SK-N-SH (cell line): Measurements from ENCODE around the gene DNAH14. TPM values are rescaled to one million over a fixed set of nuclear protein-coding genes. Genes with fewer than 3 reads are reported as not detected.

Experiments
- CTCF ChIA-PET: fragments of 300-600, 350-600 bp; formaldehyde crosslinking; extraction: SDS; loops from one replicate; lab custom pipeline; 2021; lab: Yijun Ruan, JAX
- POLR2A ChIA-PET: fragments of 350-600 bp; sonication (Branson Sonifier 250); formaldehyde crosslinking; extraction: SDS; loops from one replicate; lab custom pipeline; 2020; ENCODE audit warnings: antibody characterized with exemption, inconsistent platforms; lab: Yijun Ruan, JAX
- DNase-seq: peaks from one replicate; pipeline ENCODE4 v3.0.0; 2012
- H2AFZ ChIP-seq: fragments of 200-600 bp; sonication (generic); 2 replicates; pipeline ENCODE4 v1.8.1; 2016; ENCODE audit warnings: antibody characterized with exemption, mild to moderate bottlenecking, low read depth
- H3F3A ChIP-seq: fragments of 200-600 bp; sonication (generic); replicated peaks from 2 replicates; pipeline ENCODE3; 2016; ENCODE audit warnings: antibody characterized with exemption, mild to moderate bottlenecking; ENCODE audit not compliant: insufficient read depth
- H3K27ac ChIP-seq, 2 experiments: fragments of 200-500 bp in 1 of 2; fragments of 200-600 bp in 1 of 2; sonication (Bioruptor generic) in 1 of 2; sonication (generic), shearing (Covaris generic) in 1 of 2; 2 replicates each; pipeline versions ENCODE4 v1.5.1 to v1.6.1; 2014 to 2016; ENCODE audit warnings: low read depth in 2 of 2, inconsistent platforms in 1 of 2, low read length in 1 of 2, mild to moderate bottlenecking in 1 of 2, mixed read lengths in 1 of 2
- H3K27me3 ChIP-seq: fragments of 200-600 bp; sonication (generic), shearing (Covaris generic); 2 replicates; pipeline ENCODE4 v1.6.1; 2016; ENCODE audit warnings: mixed run types; ENCODE audit not compliant: insufficient read depth
- H3K36me3 ChIP-seq, 2 experiments: fragments of 200-500 bp in 1 of 2; fragments of 200-600 bp in 1 of 2; sonication (Bioruptor generic) in 1 of 2; sonication (generic) in 1 of 2; replicated peaks in 1 of 2; 2 replicates each; pipeline versions ENCODE3 to v1.5.1; 2014 to 2016; ENCODE audit warnings: low read length in 1 of 2, mild to moderate bottlenecking in 1 of 2; ENCODE audit not compliant: insufficient read depth in 2 of 2, control insufficient read depth in 1 of 2
- H3K4me1 ChIP-seq, 2 experiments: fragments of 200-500 bp in 1 of 2; fragments of 200-600 bp in 1 of 2; sonication (Bioruptor generic) in 1 of 2; sonication (generic), shearing (Covaris generic) in 1 of 2; 2 replicates each; pipeline versions ENCODE4 v1.5.1 to v1.6.1; 2014 to 2016; ENCODE audit warnings: low read depth in 1 of 2, low read length in 1 of 2, mixed run types in 1 of 2; ENCODE audit not compliant: insufficient read depth in 2 of 2, control insufficient read depth in 1 of 2
- H3K4me2 ChIP-seq: fragments of 200-600 bp; sonication (generic), shearing (Covaris generic); 2 replicates; pipeline ENCODE4 v1.6.1; 2017; ENCODE audit warnings: mixed run types
- H3K4me3 ChIP-seq, 2 experiments: fragments of 200-500 bp in 1 of 2; fragments of 200-600 bp in 1 of 2; sonication (Bioruptor generic) in 1 of 2; sonication (generic), shearing (Covaris generic) in 1 of 2; 2 replicates each; pipeline versions ENCODE4 v1.5.1 to v1.8.1; 2014 to 2016; ENCODE audit warnings: low read depth in 2 of 2, inconsistent platforms in 1 of 2, low read length in 1 of 2, mild to moderate bottlenecking in 1 of 2, mixed read lengths in 1 of 2, moderate library complexity in 1 of 2
- H3K79me2 ChIP-seq: fragments of 200-600 bp; sonication (generic); 2 replicates; pipeline ENCODE4 v1.8.1; 2017; ENCODE audit warnings: mild to moderate bottlenecking; ENCODE audit not compliant: insufficient read depth
- H3K9ac ChIP-seq: fragments of 200-600 bp; sonication (generic); 2 replicates; pipeline ENCODE4 v1.6.1; 2017; ENCODE audit warnings: mixed run types
- H3K9me2 ChIP-seq: fragments of 200-600 bp; sonication (generic); 2 replicates; pipeline ENCODE4 v1.6.1; 2017; ENCODE audit warnings: mixed run types
- H3K9me3 ChIP-seq: fragments of 200-600 bp; sonication (generic); 2 replicates; pipeline ENCODE4 v1.6.1; 2017; ENCODE audit warnings: mixed run types, mild to moderate bottlenecking, moderate library complexity
- H4K20me1 ChIP-seq: fragments of 200-600 bp; sonication (generic); 2 replicates; pipeline ENCODE4 v1.6.1; 2017; ENCODE audit warnings: mild to moderate bottlenecking, mixed run types; ENCODE audit not compliant: insufficient read depth
- CTCF ChIP-seq: fragments of 200-600 bp; sonication (generic); IDR thresholded peaks from 2 replicates; pipeline ENCODE4 v1.6.1; 2017; ENCODE audit warnings: antibody characterized with exemption, mild to moderate bottlenecking, moderate library complexity
- ELF1 ChIP-seq: IDR thresholded peaks from 2 replicates; pipeline ENCODE4 v1.4.0; 2012
- EP300 ChIP-seq, 2 experiments: IDR thresholded peaks; 2 replicates each; pipeline versions ENCODE4 v1.4.0 to v1.6.1; 2012; ENCODE audit warnings: borderline replicate concordance in 1 of 2, low read depth in 1 of 2, low read length in 1 of 2
- EZH2phosphoT487 ChIP-seq: fragments of 200-600 bp; sonication (generic); IDR thresholded peaks from 2 replicates; pipeline ENCODE4 v1.6.1; 2017; ENCODE audit warnings: low read depth, mixed run types, mild to moderate bottlenecking, antibody characterized with exemption, moderate library complexity, borderline replicate concordance
- FOXM1 ChIP-seq: IDR thresholded peaks from 2 replicates; pipeline ENCODE4 v1.4.0; 2012; ENCODE audit warnings: low read depth, mild to moderate bottlenecking
- GABPA ChIP-seq: IDR thresholded peaks from 2 replicates; pipeline ENCODE4 v1.4.0; 2012; ENCODE audit warnings: low read depth, mild to moderate bottlenecking
- JUND ChIP-seq: IDR thresholded peaks from 2 replicates; pipeline ENCODE4 v1.4.0; 2012
- MXI1 ChIP-seq: IDR thresholded peaks from 2 replicates; pipeline ENCODE4 v1.6.1; 2012; ENCODE audit warnings: mild to moderate bottlenecking, low read depth, low read length, improper control_type of control experiment
- NFIC ChIP-seq: IDR thresholded peaks from 2 replicates; pipeline ENCODE4 v1.4.0; 2012; ENCODE audit warnings: borderline replicate concordance
- POLR2AphosphoS5 ChIP-seq: IDR thresholded peaks from 2 replicates; pipeline ENCODE4 v1.6.1; 2012; ENCODE audit warnings: low read depth, low read length
- TCF12 ChIP-seq: IDR thresholded peaks from 2 replicates; pipeline ENCODE4 v1.4.0; 2012
- USF1 ChIP-seq: IDR thresholded peaks from 2 replicates; pipeline ENCODE4 v1.4.0; 2012; ENCODE audit warnings: low read depth, borderline replicate concordance
- USF2 ChIP-seq: fragments of 150-350 bp; IDR thresholded peaks from 2 replicates; pipeline ENCODE4 v1.6.1; 2017; ENCODE audit warnings: antibody characterized with exemption, low read length, low read depth, borderline replicate concordance
- YY1 ChIP-seq: IDR thresholded peaks from 2 replicates; pipeline ENCODE4 v1.4.0; 2012; ENCODE audit warnings: low read depth, mild to moderate bottlenecking
- WGBS: methylation state at CpG from one replicate; pipeline ENCODE4 v1.1.6; 2017; ENCODE audit warnings: low lambda C conversion rate; 5-methylcytosine and 5-hydroxymethylcytosine counted together
- polyA plus RNA-seq, 3 experiments: library from polyadenylated mRNA; depleted of rRNA; stranded (reverse); fragments of >200 nt; gene quantifications; 2 replicates each; pipeline ENCODE4 v1.2.3, GENCODE V29; 2012
- TF ChIP-seq, protein P1 (sequence below): IDR thresholded peaks from 2 replicates; pipeline ENCODE4; 2012

DNAH14 gene
- polyA plus RNA-seq, 1 of the 3 experiments (the other 2 are of a cell fraction): 8.0 TPM

GRCh38 chr1:225440380-225441221 lies 511.1 kb downstream of the DNAH14 start:
- CTCF ChIA-PET: interaction anchor here (0.9 to 1.3 kb wide), 4 partner anchors 22 to 624 kb away, joined by 3 to 5 read pairs (median 4); no protein-coding TSS in a partner anchor
- Histone ChIP-seq H3K27me3 (no peaks in the 10 kb centered on the region), H4K20me1 (no peaks in the 10 kb centered on the region), H3K27ac (no peak overlapping the region), H3F3A (no peaks in the 10 kb centered on the region), H3K79me2 (no peaks in the 10 kb centered on the region), H3K9ac (no peak overlapping the region), H3K9me3 (no peaks in the 10 kb centered on the region), H3K36me3 (no peaks in the 10 kb centered on the region), H2AFZ (no peak overlapping the region), H3K4me2 (no peak overlapping the region), H3K4me3 (no peak overlapping the region), H3K4me1 (peaks cover 3 to 5% of the 10 kb centered on the region in 2 experiments; a peak in 2 of 4 replicates), H3K9me2 (no peaks in the 10 kb centered on the region)
- POLR2A ChIA-PET: no interaction called here
- 89% methylated on average over 4 of the region's 4 CpGs for WGBS
- no peak for DNase-seq
- no peak for TF ChIP-seq EZH2phosphoT487
- no peak for TF ChIP-seq JUND
- no peak for TF ChIP-seq USF2
- TF ChIP-seq EP300 (IDR thresholded peaks at IDR 0.05; ENCODE audit: borderline replicate concordance in 1 of 2, low read depth in 1 of 2, low read length in 1 of 2): no peak
- TF ChIP-seq TCF12: no peak
- TF ChIP-seq MXI1: no peak
- no peak for TF ChIP-seq USF1
- no peak for TF ChIP-seq ELF1
- no peak for TF ChIP-seq NFIC
- no peak for TF ChIP-seq POLR2AphosphoS5

- TF ChIP-seq MXI1 (no peak), CTCF (peak; percentile 33; the same call in 1 of the 2 replicates), JUND (no peak), YY1 (no peak), GABPA (no peak), FOXM1 (no peak)
- TF ChIP-seq, protein P1, sequence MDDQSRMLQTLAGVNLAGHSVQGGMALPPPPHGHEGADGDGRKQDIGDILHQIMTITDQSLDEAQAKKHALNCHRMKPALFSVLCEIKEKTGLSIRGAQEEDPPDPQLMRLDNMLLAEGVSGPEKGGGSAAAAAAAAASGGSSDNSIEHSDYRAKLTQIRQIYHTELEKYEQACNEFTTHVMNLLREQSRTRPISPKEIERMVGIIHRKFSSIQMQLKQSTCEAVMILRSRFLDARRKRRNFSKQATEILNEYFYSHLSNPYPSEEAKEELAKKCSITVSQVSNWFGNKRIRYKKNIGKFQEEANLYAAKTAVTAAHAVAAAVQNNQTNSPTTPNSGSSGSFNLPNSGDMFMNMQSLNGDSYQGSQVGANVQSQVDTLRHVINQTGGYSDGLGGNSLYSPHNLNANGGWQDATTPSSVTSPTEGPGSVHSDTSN: no peak
- ChIA-PET POLR2A (no interaction called here), CTCF (interaction anchor here (0.9 to 1.3 kb wide), 4 partner anchors 23 to 623 kb away, joined by 3 to 5 read pairs (median 4); no protein-coding TSS in a partner anchor)
- Histone ChIP-seq H3K9me2 (no peaks in the 10 kb centered on the region), H3K27ac (no peak overlapping the region), H3F3A (no peaks in the 10 kb centered on the region), H3K4me2 (no peak overlapping the region), H3K79me2 (no peaks in the 10 kb centered on the region), H3K4me1 (peaks cover 0 to 5% of the 10 kb centered on the region in 2 experiments; a peak in 2 of 4 replicates), H4K20me1 (no peaks in the 10 kb centered on the region), H3K9ac (no peak overlapping the region), H3K9me3 (no peaks in the 10 kb centered on the region), H3K4me3 (no peak overlapping the region), H3K27me3 (no peaks in the 10 kb centered on the region), H2AFZ (no peak overlapping the region), H3K36me3 (no peaks in the 10 kb centered on the region)
- no peak for DNase-seq
- 78% methylated on average over 9 of the region's 9 CpGs for WGBS
Observed at GRCh38 chr1:225441314-225442122, 512.0 kb downstream of the DNAH14 start.
